ENCODE data around the gene LYPD5.
"Not testable (repeated sequence)": the region's sequence is repeated elsewhere in the genome, so short reads cannot be mapped to it uniquely, and the experiment has no call there.

LYPD5 gene

GRCh38 chr19:43809762-43810696 is 7.8 kb upstream of the LYPD5 start:
- intact Hi-C loops (cut with DNase I), result no loop called here
- peak in 2 of 42 donors; percentile 3 to 38 for DNase-seq

GRCh38 chr19:43807651-43808050 is 5.4 kb upstream of the LYPD5 start:
- DNase-seq, result no peak
- intact Hi-C loops (cut with DNase I), result no loop called here

- no peak for DNase-seq
- intact Hi-C loops (cut with DNase I), result no loop called here
Observed at GRCh38 chr19:43806848-43807247, 4.6 kb upstream of the LYPD5 start.

- intact Hi-C loops (cut with DNase I); DNase-seq: not testable (repeated sequence)
Observed at GRCh38 chr19:43806401-43806800, 4.2 kb upstream of the LYPD5 start.

- intact Hi-C loops (cut with DNase I), result no loop called here
- DNase-seq, result peak in 4 of 42 donors; percentile 42 to 60 (median 54)
Observed at GRCh38 chr19:43804432-43804831, 2.2 kb upstream of the LYPD5 start.

GRCh38 chr19:43799502-43800142 is 2.6 kb downstream of the LYPD5 start:
- DNase-seq, result no peak
- intact Hi-C loops (cut with DNase I), result no loop called here

GRCh38 chr19:43798546-43799409 is 3.5 kb downstream of the LYPD5 start:
- peak; percentile 61 to 94 (median 82) for DNase-seq
- intact Hi-C loops (cut with DNase I), result no loop called here

GRCh38 chr19:43798026-43798545 is 4.2 kb downstream of the LYPD5 start:
- intact Hi-C loops (cut with DNase I), result no loop called here
- DNase-seq, result no peak

GRCh38 chr19:43797556-43797955 is 4.7 kb downstream of the LYPD5 start:
- intact Hi-C loops (cut with DNase I), result no loop called here
- no peak for DNase-seq

- intact Hi-C loops (cut with DNase I), result no loop called here
Observed at GRCh38 chr19:43797118-43797517, 5.1 kb downstream of the LYPD5 start.

GRCh38 chr19:43790587-43790986 is 11.7 kb downstream of the LYPD5 start:
- DNase-seq, result no peak
- intact Hi-C loops (cut with DNase I), result no loop called here

More at GRCh38 chr19:43797118-43797517, 5.1 kb downstream of the LYPD5 start:
- peak in 4 of 42 donors; percentile 19 to 70 (median 39) for DNase-seq

GRCh38 chr19:43789029-43789428 is 13.2 kb downstream of the LYPD5 start:
- intact Hi-C loops (cut with DNase I), result loop anchor here (5.0 kb wide), 1 partner anchor 42 kb away; no protein-coding TSS in a partner anchor
- DNase-seq, result no peak

GRCh38 chr19:43786665-43787064 is 15.6 kb downstream of the LYPD5 start:
- no peak for DNase-seq
- intact Hi-C loops (cut with DNase I), result loop anchor here (5.0 kb wide), 1 partner anchor 39 kb away; no protein-coding TSS in a partner anchor

- intact Hi-C loops (cut with DNase I), result loop anchor here (5.0 kb wide), 1 partner anchor 38 kb away; no protein-coding TSS in a partner anchor
Observed at GRCh38 chr19:43784981-43785808, 17.1 kb downstream of the LYPD5 start.

GRCh38 chr19:43784241-43784980 is 17.8 kb downstream of the LYPD5 start:
- DNase-seq, result no peak
- intact Hi-C loops (cut with DNase I), result no loop called here

More at GRCh38 chr19:43784981-43785808, 17.1 kb downstream of the LYPD5 start:
- peak in 36 of 42 donors; percentile 20 to 76 (median 52) for DNase-seq

GRCh38 chr19:43783636-43784035 is 18.6 kb downstream of the LYPD5 start:
- no peak for DNase-seq
- intact Hi-C loops (cut with DNase I), result no loop called here

GRCh38 chr19:43782689-43783231 is 19.5 kb downstream of the LYPD5 start:
- intact Hi-C loops (cut with DNase I), result no loop called here
- no peak for DNase-seq
